ENCODE results near the gene KRTAP10-1.
"Not testable (repeated sequence)": the region's sequence is repeated elsewhere in the genome, so short reads cannot be mapped to it uniquely, and the experiment has no call there.

The KRTAP10-1 gene

GRCh38 chr21:44515359-44516165 lies 24.4 kb downstream of the KRTAP10-1 start:
- no peak for DNase-seq (ENCODE audit: low read depth)

GRCh38 chr21:44514746-44515358 lies 25.1 kb downstream of the KRTAP10-1 start:
- no peak for DNase-seq (ENCODE audit: low read depth)

DNA sequence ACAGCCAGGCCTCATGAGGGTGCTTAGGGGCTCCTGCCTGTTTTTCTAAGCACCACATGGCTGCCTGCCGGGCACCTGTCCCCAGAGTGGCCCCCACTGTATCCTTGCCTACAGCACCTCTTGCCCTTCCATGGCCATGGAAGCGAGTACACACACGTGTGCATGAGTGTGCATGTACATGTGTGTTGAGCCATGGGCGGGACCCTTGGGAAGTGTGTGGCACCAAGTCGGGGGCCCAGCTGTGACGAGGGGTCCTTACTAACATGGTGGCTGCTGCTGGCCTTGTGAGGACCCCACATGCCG lies 25.8 kb downstream of the KRTAP10-1 start:
- DNase-seq (ENCODE audit: low read depth) = no peak

- no peak for DNase-seq (ENCODE audit: low read depth)
These were observed 26.4 kb downstream of the KRTAP10-1 start for GRCh38 chr21:44513389-44514217.

- DNase-seq (ENCODE audit: low read depth) = no peak
These were observed 27.3 kb downstream of the KRTAP10-1 start for GRCh38 chr21:44512496-44513388.

GRCh38 chr21:44511938-44512275 lies 28.1 kb downstream of the KRTAP10-1 start:
- no peak for DNase-seq (ENCODE audit: low read depth)

DNA sequence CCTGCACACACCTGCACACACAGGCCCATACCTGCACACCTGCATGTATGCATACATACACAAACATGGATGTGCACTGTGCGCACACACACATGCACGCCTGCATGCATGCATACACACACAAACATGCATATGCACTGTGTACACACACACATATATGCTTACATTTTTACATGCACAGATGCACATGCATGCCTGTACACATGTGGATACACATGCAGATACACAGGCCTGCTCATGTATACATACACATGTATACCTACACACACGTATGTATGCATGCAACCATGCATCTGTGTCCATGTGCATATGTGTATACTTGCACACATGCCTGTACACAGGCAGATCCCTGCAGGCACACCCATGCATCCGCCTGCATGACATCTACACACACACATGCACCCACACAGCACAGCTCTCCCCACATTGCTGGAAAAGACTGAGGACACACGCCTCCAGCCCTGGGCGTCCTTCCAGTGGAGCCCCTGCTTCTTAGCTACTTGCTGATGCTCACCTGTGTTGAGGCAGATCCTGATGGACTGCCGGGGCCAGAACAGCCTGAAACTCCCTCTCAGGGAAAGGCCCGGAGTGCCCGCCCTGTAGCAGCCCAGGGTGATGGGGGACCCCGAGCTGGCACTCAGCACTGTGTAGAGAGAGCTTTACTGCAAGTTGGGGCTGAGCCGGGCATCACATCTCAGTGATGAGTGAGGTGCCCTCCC lies 28.6 kb downstream of the KRTAP10-1 start:
- DNase-seq (ENCODE audit: low read depth) = no peak

GRCh38 chr21:44510508-44511218 lies 29.3 kb downstream of the KRTAP10-1 start:
- peak; percentile 8 for DNase-seq (ENCODE audit: low read depth)

DNA sequence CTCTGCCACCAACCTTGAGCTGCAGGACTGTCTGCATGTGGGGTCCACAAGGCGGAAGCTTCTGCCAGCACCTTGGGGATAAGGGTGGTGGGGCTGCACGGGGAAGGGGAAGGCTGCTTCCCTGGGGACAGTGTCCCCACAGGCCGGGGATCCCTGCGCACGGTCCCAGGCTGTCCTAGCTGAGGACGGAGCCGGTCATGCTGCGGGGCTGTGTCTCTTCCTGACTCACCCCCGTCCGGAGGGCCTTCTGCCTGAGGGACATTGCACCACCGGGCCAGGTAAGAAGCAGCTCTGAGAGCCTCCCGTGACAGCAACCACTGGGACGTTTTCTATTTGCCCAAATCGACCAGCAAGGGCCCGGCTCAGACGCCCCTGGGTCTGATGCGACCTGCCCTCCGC lies 29.9 kb downstream of the KRTAP10-1 start:
- DNase-seq (ENCODE audit: low read depth) = no peak

DNA sequence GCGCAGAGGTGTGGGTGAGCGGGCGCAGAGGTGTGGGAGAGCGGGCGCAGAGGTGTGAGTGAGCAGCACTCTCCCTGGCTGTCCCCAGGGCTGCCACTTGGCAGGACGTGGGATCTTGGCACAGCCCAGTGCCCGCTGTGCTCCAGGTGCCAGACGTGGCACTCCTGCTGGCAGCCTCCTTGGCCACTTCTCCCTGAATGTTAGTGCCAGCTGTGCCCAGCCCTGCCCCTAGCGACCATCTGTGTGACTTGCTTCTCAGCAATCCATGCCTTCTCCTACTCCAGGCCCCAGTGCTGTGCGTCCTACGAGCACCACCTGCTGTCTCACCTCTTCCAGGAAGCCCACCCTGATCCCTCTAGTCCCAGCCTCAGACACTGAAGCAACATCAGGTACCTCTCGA lies 30.5 kb downstream of the KRTAP10-1 start:
- no peak for DNase-seq (ENCODE audit: low read depth)

- DNase-seq (ENCODE audit: low read depth) = no peak
These were observed 31.1 kb downstream of the KRTAP10-1 start for GRCh38 chr21:44508711-44509445.

DNA sequence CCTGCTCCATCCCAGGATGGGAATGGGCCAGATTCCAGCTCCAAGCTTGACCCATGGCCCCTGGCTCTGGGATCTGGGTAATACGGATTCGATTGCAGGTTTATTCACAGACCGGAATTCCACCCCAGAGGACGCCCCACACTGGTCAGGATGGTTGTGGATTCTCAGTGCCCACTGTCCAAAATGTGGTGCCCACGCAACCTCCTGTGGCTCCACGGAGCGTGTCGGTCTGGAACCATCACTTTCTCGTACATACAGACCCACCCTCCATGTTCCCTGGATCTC lies 31.6 kb downstream of the KRTAP10-1 start:
- DNase-seq (ENCODE audit: low read depth) = no peak

- DNase-seq (ENCODE audit: low read depth) = no peak
These were observed 32.1 kb downstream of the KRTAP10-1 start for GRCh38 chr21:44507673-44508425.

DNA sequence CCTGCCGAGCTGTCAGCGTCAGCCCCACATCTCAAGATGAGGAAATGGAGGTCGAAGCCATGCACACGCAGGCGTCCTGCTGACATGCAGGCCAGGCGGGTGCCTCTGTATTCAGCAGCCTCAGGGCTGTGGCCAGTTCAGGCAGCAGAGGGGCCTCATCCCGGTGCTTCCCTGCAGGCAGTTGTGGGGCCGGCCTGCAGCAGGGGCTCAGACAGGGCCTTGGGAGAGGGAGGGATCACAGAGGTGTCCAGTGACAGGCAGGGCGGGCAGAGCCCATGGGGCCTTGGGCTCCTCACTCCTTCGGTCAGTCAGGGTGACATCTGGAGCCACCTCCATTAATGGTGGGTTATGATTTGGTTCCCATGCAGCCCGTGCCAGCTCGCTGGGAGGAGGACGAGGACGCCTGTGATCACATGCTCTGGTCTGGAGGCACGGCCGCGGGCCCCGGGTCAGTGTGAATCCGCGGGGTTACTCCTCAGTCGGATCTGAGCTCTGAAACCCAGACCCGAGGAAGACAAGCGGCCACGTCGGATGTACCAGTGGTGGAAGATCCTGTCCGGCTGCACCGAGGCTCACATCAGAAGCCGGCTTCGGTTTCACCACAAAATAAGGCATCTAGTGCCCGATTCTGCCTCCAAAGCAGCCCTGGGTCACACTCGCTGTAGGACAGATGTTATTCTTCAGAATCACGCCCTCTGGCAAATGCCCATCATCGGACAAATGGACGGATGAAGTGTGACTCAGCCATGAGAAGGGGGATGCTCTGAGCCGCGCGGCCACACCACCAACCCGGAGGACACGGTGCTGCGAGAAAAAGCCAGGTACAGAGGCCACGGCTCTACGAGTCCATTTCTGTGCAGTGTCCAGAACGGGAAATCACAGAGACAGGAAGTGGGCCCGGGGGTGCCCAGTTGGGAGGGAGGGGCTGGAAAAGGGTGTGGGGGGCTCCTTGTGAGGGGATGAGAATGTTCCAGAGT lies 33.4 kb downstream of the KRTAP10-1 start:
- DNase-seq (ENCODE audit: low read depth) = no peak

GRCh38 chr21:44505673-44506278 lies 34.2 kb downstream of the KRTAP10-1 start:
- DNase-seq (ENCODE audit: low read depth) = no peak

DNA sequence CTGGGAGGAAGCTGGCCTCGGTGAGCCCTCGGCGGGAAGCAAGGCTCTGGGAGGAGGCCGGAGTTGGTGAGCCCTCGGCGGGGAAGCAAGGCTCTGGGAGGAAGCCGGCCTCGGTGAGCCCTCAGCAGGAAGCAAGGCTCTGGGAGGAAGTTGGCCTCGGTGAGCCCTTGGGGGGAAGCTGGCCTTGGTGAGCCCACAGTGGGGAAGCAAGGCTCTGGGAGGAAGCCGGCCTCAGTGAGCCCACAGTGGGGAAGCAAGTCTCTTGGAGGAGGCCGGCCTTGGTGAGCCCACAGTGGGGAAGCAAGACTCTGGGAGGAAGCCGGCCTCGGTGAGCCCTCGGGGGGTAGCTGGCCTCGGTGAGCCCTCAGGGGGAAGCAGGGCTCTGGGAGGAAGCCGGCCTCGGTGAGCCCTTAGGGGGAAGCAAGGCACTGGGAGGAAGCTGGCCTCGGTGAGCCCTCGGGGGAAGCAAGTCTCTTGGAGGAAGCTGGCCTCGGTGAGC lies 36.0 kb downstream of the KRTAP10-1 start:
- no peak for DNase-seq (ENCODE audit: low read depth)

DNA sequence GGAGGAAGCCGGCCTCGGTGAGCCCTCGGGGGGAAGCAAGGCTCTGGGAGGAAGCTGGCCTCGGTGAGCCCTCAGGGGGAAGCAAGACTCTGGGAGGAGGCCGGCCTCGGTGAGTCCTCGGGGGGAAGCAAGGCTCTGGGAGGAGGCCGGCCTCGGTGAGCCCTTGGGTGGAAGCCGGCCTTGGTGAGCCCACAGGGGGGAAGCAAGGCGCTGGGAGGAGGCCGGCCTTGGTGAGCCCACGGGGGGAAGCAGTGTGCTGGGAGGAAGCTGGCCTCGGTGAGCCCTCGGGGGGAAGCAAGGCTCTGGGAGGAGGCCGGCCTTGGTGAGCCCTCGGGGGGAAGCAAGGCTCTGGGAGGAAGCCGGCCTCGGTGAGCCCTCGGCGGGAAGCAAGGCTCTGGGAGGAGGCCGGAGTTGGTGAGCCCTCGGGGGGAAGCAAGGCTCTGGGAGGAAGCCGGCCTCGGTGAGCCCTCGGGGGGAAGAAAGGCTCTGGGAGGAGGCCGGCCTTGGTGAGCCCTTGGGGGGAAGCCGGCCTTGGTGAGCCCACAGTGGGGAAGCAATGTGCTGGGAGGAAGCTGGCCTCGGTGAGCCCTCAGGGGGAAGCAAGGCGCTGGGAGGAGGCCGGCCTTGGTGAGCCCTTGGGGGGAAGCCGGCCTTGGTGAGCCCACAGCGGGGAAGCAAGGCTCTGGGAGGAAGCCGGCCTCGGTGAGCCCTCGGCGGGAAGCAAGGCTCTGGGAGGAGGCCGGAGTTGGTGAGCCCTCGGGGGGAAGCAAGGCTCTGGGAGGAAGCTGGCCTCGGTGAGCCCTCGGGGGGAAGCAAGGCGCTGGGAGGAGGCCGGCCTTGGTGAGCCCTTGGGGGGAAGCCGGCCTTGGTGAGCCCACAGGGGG lies 36.7 kb downstream of the KRTAP10-1 start:
- not testable (repeated sequence) for DNase-seq (ENCODE audit: low read depth)
